IMR-90 (cell line): ENCODE results near the gene MMEL1. TPM values are rescaled to one million over a fixed set of nuclear protein-coding genes. Genes with fewer than 3 reads are reported as not detected.

ENCODE experiments used
- ATAC-seq: fragments of 200-7000 bp; cut with Tn5 transposase; 2 replicates; pipeline ENCODE4 v1.9.1; 2020; ENCODE audit warnings: low read depth, mild to moderate bottlenecking, moderate library complexity
- BruUV-seq: library from RNA; stranded (reverse); fragments of 400-500 nt; replicated peaks from 2 replicates; lab custom pipeline; 2021; lab: Mats Ljungman, UMichigan
- CTCF ChIA-PET: fragments of 300-600 bp; formaldehyde crosslinking; extraction: SDS; loops from one replicate; lab custom pipeline; 2021; ENCODE audit warnings: antibody characterized with exemption; lab: Yijun Ruan, JAX
- POLR2A ChIA-PET: fragments of 300-600 bp; sonication (Branson Sonifier 250); formaldehyde crosslinking; loops from one replicate; lab custom pipeline; 2022; ENCODE audit warnings: antibody characterized with exemption; ENCODE audit not compliant: unreplicated experiment; lab: Charles Lee
- DNase-seq: peaks from one replicate; pipeline ENCODE4 v3.0.0; 2013
- H2AFZ ChIP-seq: replicated peaks from 2 replicates; pipeline ENCODE3; 2013; ENCODE audit warnings: low read length, mild to moderate bottlenecking; ENCODE audit not compliant: poor library complexity
- H2AK5ac ChIP-seq: 2 replicates; pipeline ENCODE4 v1.6.1; 2013; ENCODE audit warnings: low read depth, low read length, inconsistent platforms
- H2AK9ac ChIP-seq: replicated peaks from 2 replicates; pipeline ENCODE3; 2013; ENCODE audit warnings: mild to moderate bottlenecking, low read depth, low read length, moderate library complexity; ENCODE audit not compliant: poor library complexity
- H2BK120ac ChIP-seq: 2 replicates; pipeline ENCODE4 v1.6.1; 2013; ENCODE audit warnings: low read depth, low read length, inconsistent platforms
- H2BK15ac ChIP-seq: 3 replicates; pipeline ENCODE4 v1.6.1; 2013; ENCODE audit warnings: low read depth, low read length, inconsistent platforms
- H2BK20ac ChIP-seq: 2 replicates; pipeline ENCODE4 v1.6.1; 2013; ENCODE audit warnings: low read depth, mild to moderate bottlenecking, inconsistent platforms, low read length, moderate library complexity
- H2BK5ac ChIP-seq: 2 replicates; pipeline ENCODE4 v1.6.1; 2013; ENCODE audit warnings: mild to moderate bottlenecking, low read depth, low read length, inconsistent platforms; ENCODE audit not compliant: poor library complexity, severe bottlenecking
- H3K14ac ChIP-seq: replicated peaks from 2 replicates; pipeline ENCODE4 v1.6.1; 2013; ENCODE audit warnings: low read depth, low read length, inconsistent platforms
- H3K18ac ChIP-seq: 2 replicates; pipeline ENCODE4 v1.6.1; 2013; ENCODE audit warnings: low read depth, low read length, control low read depth
- H3K23ac ChIP-seq: 2 replicates; pipeline ENCODE4 v1.6.1; 2013; ENCODE audit warnings: low read depth, low read length, inconsistent platforms
- H3K27ac ChIP-seq: 2 replicates; pipeline ENCODE4 v1.5.1; 2013; ENCODE audit warnings: mild to moderate bottlenecking, control low read depth, low read length; ENCODE audit not compliant: insufficient read depth
- H3K27me3 ChIP-seq: 2 replicates; pipeline ENCODE4 v1.6.1; 2013; ENCODE audit warnings: low read length; ENCODE audit not compliant: control insufficient read depth, insufficient read depth
- H3K36me3 ChIP-seq: 2 replicates; pipeline ENCODE4 v1.6.1; 2013; ENCODE audit warnings: low read length, mixed read lengths; ENCODE audit not compliant: control insufficient read depth, insufficient read depth
- H3K4ac ChIP-seq: 2 replicates; pipeline ENCODE4 v1.6.1; 2013; ENCODE audit warnings: low read depth, low read length, inconsistent platforms
- H3K4me1 ChIP-seq: 2 replicates; pipeline ENCODE4 v1.6.1; 2013; ENCODE audit warnings: low read length, mixed read lengths; ENCODE audit not compliant: control insufficient read depth, insufficient read depth
- H3K4me2 ChIP-seq: 2 replicates; pipeline ENCODE4 v1.6.1; 2013; ENCODE audit warnings: low read depth, mild to moderate bottlenecking, control low read depth, low read length, moderate library complexity
- H3K4me3 ChIP-seq: 2 replicates; pipeline ENCODE4 v1.5.1; 2013; ENCODE audit warnings: low read depth, mild to moderate bottlenecking, control low read depth, low read length, moderate library complexity; ENCODE audit not compliant: insufficient read depth
- H3K56ac ChIP-seq: 2 replicates; pipeline ENCODE4 v1.6.1; 2013; ENCODE audit warnings: low read length, inconsistent platforms; ENCODE audit not compliant: insufficient read depth; ENCODE audit errors: extremely low read depth
- H3K79me1 ChIP-seq, 2 experiments: 2 replicates each; pipeline ENCODE4 v1.6.1; 2013; ENCODE audit warnings: low read length in 2 of 2, inconsistent platforms in 1 of 2, low read depth in 1 of 2
- H3K9ac ChIP-seq: 2 replicates; pipeline ENCODE4 v1.6.1; 2013; ENCODE audit warnings: low read depth, low read length, control low read depth
- H3K9me1 ChIP-seq: 2 replicates; pipeline ENCODE4 v1.6.1; 2013; ENCODE audit warnings: low read length, inconsistent platforms; ENCODE audit not compliant: insufficient read depth
- H3K9me3 ChIP-seq: 2 replicates; pipeline ENCODE4 v1.6.1; 2013; ENCODE audit warnings: low read length; ENCODE audit not compliant: control insufficient read depth, insufficient read depth
- H4K20me1 ChIP-seq: 2 replicates; pipeline ENCODE4 v1.6.1; 2013; ENCODE audit warnings: low read length, inconsistent platforms; ENCODE audit not compliant: insufficient read depth
- H4K5ac ChIP-seq: 2 replicates; pipeline ENCODE4 v1.6.1; 2013; ENCODE audit warnings: mild to moderate bottlenecking, low read depth, low read length, control low read depth
- H4K8ac ChIP-seq, 2 experiments: 2 replicates each; pipeline ENCODE4 v1.6.1; 2013; ENCODE audit warnings: low read depth in 2 of 2, low read length in 2 of 2, control low read depth in 1 of 2, inconsistent platforms in 1 of 2
- H4K91ac ChIP-seq: 2 replicates; pipeline ENCODE4 v1.6.1; 2013; ENCODE audit warnings: low read depth, low read length, inconsistent platforms; ENCODE audit not compliant: insufficient read depth
- BHLHE40 ChIP-seq: fragments of 150-350 bp; IDR thresholded peaks from 2 replicates; pipeline ENCODE4 v1.6.1; 2016; ENCODE audit warnings: mild to moderate bottlenecking, low read depth, low read length
- CEBPB ChIP-seq: IDR thresholded peaks from 2 replicates; pipeline ENCODE4 v1.6.1; 2012; ENCODE audit warnings: low read depth, low read length, improper control_type of control experiment
- CHD1 ChIP-seq: IDR thresholded peaks from 2 replicates; pipeline ENCODE4 v1.6.1; 2012; ENCODE audit warnings: low read depth, low read length, improper control_type of control experiment
- FOS ChIP-seq: fragments of 150-350 bp; IDR thresholded peaks from 2 replicates; pipeline ENCODE4 v1.6.1; 2016; ENCODE audit warnings: low read depth, low read length
- MAFK ChIP-seq: IDR thresholded peaks from 2 replicates; pipeline ENCODE4 v1.6.1; 2012; ENCODE audit warnings: low read depth, low read length, improper control_type of control experiment
- MAZ ChIP-seq: IDR thresholded peaks from 2 replicates; pipeline ENCODE4 v1.6.1; 2012; ENCODE audit warnings: low read depth, mild to moderate bottlenecking, low read length, improper control_type of control experiment, moderate library complexity, borderline replicate concordance
- NFE2L2 ChIP-seq: fragments of 150-350 bp; IDR thresholded peaks from 2 replicates; pipeline ENCODE4 v1.6.1; 2016; ENCODE audit warnings: low read depth, mild to moderate bottlenecking, low read length
- RAD21 ChIP-seq: IDR thresholded peaks from 2 replicates; pipeline ENCODE4 v1.6.1; 2012; ENCODE audit warnings: low read length, improper control_type of control experiment
- RCOR1 ChIP-seq: IDR thresholded peaks from 2 replicates; pipeline ENCODE4 v1.6.1; 2012; ENCODE audit warnings: mild to moderate bottlenecking, low read length, improper control_type of control experiment; ENCODE audit not compliant: insufficient replicate concordance
- SMC3 ChIP-seq: fragments of 150-350 bp; IDR thresholded peaks from 2 replicates; pipeline ENCODE4 v1.6.1; 2016; ENCODE audit warnings: low read depth, mild to moderate bottlenecking, antibody characterized with exemption, low read length, moderate library complexity
- WGBS, 2 experiments: methylation state at CpG; one replicate each; pipeline versions ENCODE4 v1.1.5 to v1.1.7; 2013; ENCODE audit warnings: missing lambda C conversion rate in 2 of 2; ENCODE audit not compliant: insufficient read length in 1 of 2; ENCODE audit errors: extremely low coverage in 2 of 2; 5-methylcytosine and 5-hydroxymethylcytosine counted together
- dilution Hi-C: fragments of 300-500 bp; cut with HindIII; formaldehyde crosslinking; loops from one replicate; pipeline ENCODE4 v1.14.3; 2018; ENCODE audit warnings: low sequenced_read_pairs; ENCODE audit not compliant: unreplicated experiment
- in situ Hi-C: fragments of 300-500 bp; cut with MboI; formaldehyde crosslinking; loops from 3 replicates; pipeline ENCODE4 v1.14.3; 2019; ENCODE audit warnings: low sequenced_read_pairs, inconsistent platforms, mixed read lengths
- intact Hi-C: fragments of 100-400 bp; cut with micrococcal nuclease; formaldehyde crosslinking; loops from 2 replicates; pipeline ENCODE4 v1.10.0; 2022
- polyA plus RNA-seq, 3 experiments: library from polyadenylated mRNA; depleted of rRNA; stranded (reverse); fragments of >200 nt; gene quantifications; 2 replicates each; pipeline ENCODE4 v1.2.3, GENCODE V29; 2012; ENCODE audit warnings: low replicate concordance in 1 of 3
- total RNA-seq: library from RNA; depleted of rRNA; stranded (reverse); fragments of >200 nt; gene quantifications from 2 replicates; pipeline ENCODE4 v1.2.3, GENCODE V29; 2012

The MMEL1 gene
- total and polyA plus RNA-seq, 2 of the 4 experiments (the other 2 are of a cell fraction) = under 0.01 to 0.12 TPM

- no peak overlapping the region for H4K8ac ChIP-seq
- no peak overlapping the region for H2AK9ac ChIP-seq
- WGBS, 2 experiments = 66% methylated on average over 4 of the region's 7 CpGs; no CpG with 5 or more reads in 1 of the 2 experiments
- no peak overlapping the region for H3K4me2 ChIP-seq
- ChIA-PET CTCF (no interaction called here), POLR2A (no interaction called here)
- no peak overlapping the region for H2AFZ ChIP-seq
- no peaks in the 10 kb centered on the region for H3K36me3 ChIP-seq
- H3K14ac ChIP-seq = no peak overlapping the region
- H2BK5ac ChIP-seq = no peak overlapping the region
- TF ChIP-seq SMC3 (no peak), RCOR1 (no peak), NFE2L2 (no peak), FOS (no peak), CHD1 (no peak), BHLHE40 (no peak), MAFK (no peak), MAZ (no peak), RAD21 (no peak), CEBPB (no peak)
- no peak overlapping the region for H2BK15ac ChIP-seq
- no peaks in the 10 kb centered on the region for H3K27me3 ChIP-seq
- no peak overlapping the region for H2BK120ac ChIP-seq
- DNase-seq (no peak), ATAC-seq (no peak)
- no peak overlapping the region for H3K27ac ChIP-seq
- no peak overlapping the region for H2AK5ac ChIP-seq
- no peak overlapping the region for H3K9ac ChIP-seq
- no peak overlapping the region for H3K4ac ChIP-seq
- H3K4me1 ChIP-seq = no peaks in the 10 kb centered on the region
- dilution Hi-C loops (no loop called here), in situ Hi-C loops (no loop called here), intact Hi-C loops (no loop called here)
- H2BK20ac ChIP-seq = no peak overlapping the region
- H4K20me1 ChIP-seq = no peaks in the 10 kb centered on the region
- no peak overlapping the region for H4K91ac ChIP-seq
- no peaks in the 10 kb centered on the region for H3K9me1 ChIP-seq
- H3K23ac ChIP-seq = no peak overlapping the region
- peaks cover 4% of the 10 kb centered on the region; the same call in 1 of the 2 replicates for H3K9me3 ChIP-seq
- no peak overlapping the region for H3K4me3 ChIP-seq
- H3K18ac ChIP-seq = no peak overlapping the region
- H4K5ac ChIP-seq = no peak overlapping the region
- no TSS peak for BruUV-seq
- no peak overlapping the region for H3K56ac ChIP-seq
- H3K79me1 ChIP-seq = no peaks in the 10 kb centered on the region
These were observed 3.9 kb upstream of the MMEL1 start for GRCh38 chr1:2636733-2637132.
